Pancreas (tissue), 10 donors: ENCODE measurements around the gene UIMC1. TPM values are rescaled to one million over a fixed set of nuclear protein-coding genes. Genes with fewer than 3 reads are reported as not detected.

Experiments used
- ATAC-seq, 4 donors: fragments of 200-7000 bp; cut with Tn5 transposase; one replicate each; pipeline versions ENCODE4 v1.8.0 to v1.9.1; 2020; ENCODE audit warnings: mild to moderate bottlenecking in 4 of 4, moderate library complexity in 4 of 4
- DNase-seq, 6 donors: peaks; one replicate each; pipeline ENCODE4 v3.0.0-alpha.2; 2020
- FAIRE-seq: peaks from 2 replicates; lab custom pipeline; 2012; peaks lifted over from hg19 to GRCh38; lab: Jason Lieb, UNC
- H3K27ac ChIP-seq, 4 donors: fragments of 200-600 bp; sonication (generic); 1 replicate in 3 of 4; 2 replicates in 1 of 4; pipeline versions ENCODE4 v1.5.0 to v1.8.0; 2020
- H3K27me3 ChIP-seq, 4 donors: fragments of 200-600 bp; one replicate each; pipeline ENCODE4 v1.8.0; 2021
- H3K36me3 ChIP-seq, 3 donors: fragments of 200-600 bp; sonication (generic) in 1 of 3; one replicate each; pipeline versions ENCODE4 v1.5.0 to v1.8.0; 2020 to 2021
- H3K4me1 ChIP-seq, 3 donors: fragments of 200-600 bp; one replicate each; pipeline ENCODE4 v1.8.0; 2021
- H3K4me3 ChIP-seq, 4 donors: fragments of 200-600 bp; sonication (generic) in 2 of 4; one replicate each; pipeline versions ENCODE4 v1.5.0 to v1.8.0; 2020 to 2021
- H3K9me3 ChIP-seq, 4 donors: fragments of 200-600 bp; one replicate each; pipeline ENCODE4 v1.8.0; 2021
- CTCF ChIP-seq, 4 donors: fragments of 200-600 bp; sonication (generic) in 3 of 4; IDR thresholded peaks; one replicate each; pipeline versions ENCODE4 v1.5.0 to v1.8.0; 2021; ENCODE audit warnings: antibody characterized with exemption in 4 of 4
- WGBS, 2 donors: extraction: QIAGEN DNeasy Blood & Tissue Kit; methylation state at CpG; one replicate each; pipeline ENCODE4 v1.1.7; 2013; 5-methylcytosine and 5-hydroxymethylcytosine counted together
- intact Hi-C, 3 donors: fragments of 100-400 bp; cut with DNase I; formaldehyde crosslinking; loops; one replicate each; pipeline versions ENCODE4 v1.11.1 to v1.14.2; 2022
- polyA plus RNA-seq, 2 donors: library from polyadenylated mRNA; stranded (reverse); fragments of 200-250 nt; gene quantifications; one replicate each; pipeline ENCODE4 v1.2.3, GENCODE V29; 2013
- total RNA-seq, 6 donors: library from RNA; stranded (reverse); fragmentation: NEBNext Ultra II Directional in 4 of 6; extraction: Animal tissue kit (Norgen Biotek cat#: 25700) in 4 of 6; gene quantifications; one replicate each; pipeline versions ENCODE4 v1.2.1 to v1.2.4, GENCODE V29; 2021 to 2023
- donor health status: healthy with polysubstance abuse.
- donor health status: DM: no; HTN: no; CAD: no; lungs with moderate emphysema.
- donor health status: DM: no; HTN: no; CAD: no.
- donor health status: control.
- donor health status: control.
- donor health status: Bipolar disorder and iron deficiency.
- donor health status: DM: yes; HTN: yes; CAD: no.
- donor health status: DM: no; HTN: no; CAD: no.
- donor health status: DM: no; HTN: no; CAD: no.
- donor health status: DM: yes; HTN: yes; CAD: no.

Gene UIMC1
- total and polyA plus RNA-seq, 8 donors: 19.9 to 29.5 (median 23.0) TPM

- H3K9me3 ChIP-seq: no peaks in the 10 kb centered on the region
- FAIRE-seq (no peak), ATAC-seq (no peak), DNase-seq (no peak)
- no peak for TF ChIP-seq CTCF (IDR thresholded peaks at IDR 0.05)
- intact Hi-C loops: no loop called here
- no peak overlapping the region for H3K27ac ChIP-seq
- H3K36me3 ChIP-seq: no peaks in the 10 kb centered on the region
- 84 to 87% methylated on average over 9 of the region's 9 CpGs for WGBS, 2 donors
- no peaks in the 10 kb centered on the region for H3K4me1 ChIP-seq
- H3K4me3 ChIP-seq: no peak overlapping the region
- H3K27me3 ChIP-seq: no peaks in the 10 kb centered on the region
Measured at GRCh38 chr5:176891331-176891958, 115.1 kb downstream of the UIMC1 start.

- Histone ChIP-seq H3K4me3 (no peak overlapping the region), H3K27me3 (no peaks in the 10 kb centered on the region), H3K4me1 (no peaks in the 10 kb centered on the region), H3K36me3 (no peaks in the 10 kb centered on the region), H3K9me3 (no peaks in the 10 kb centered on the region), H3K27ac (no peak overlapping the region)
- intact Hi-C loops: no loop called here
- 76 to 79% methylated on average over 9 of the region's 9 CpGs for WGBS, 2 donors
- no peak for TF ChIP-seq CTCF (IDR thresholded peaks at IDR 0.05)
- DNase-seq (no peak), ATAC-seq (no peak), FAIRE-seq (no peak)
Measured at GRCh38 chr5:176890455-176891330, 115.9 kb downstream of the UIMC1 start.

GRCh38 chr5:176889321-176890280, 117.0 kb downstream of the UIMC1 start:
- H3K36me3 ChIP-seq: no peaks in the 10 kb centered on the region
- H3K4me3 ChIP-seq: no peak overlapping the region
- DNase-seq (peak in 1 of 6 donors; percentile 46), FAIRE-seq (no peak), ATAC-seq (no peak)
- H3K9me3 ChIP-seq: no peaks in the 10 kb centered on the region
- WGBS, 2 donors: 84 to 88% methylated on average over 24 of the region's 24 CpGs
- intact Hi-C loops: no loop called here
- H3K27me3 ChIP-seq: no peaks in the 10 kb centered on the region
- no peak overlapping the region for H3K27ac ChIP-seq
- TF ChIP-seq CTCF (IDR thresholded peaks at IDR 0.05): no peak
- no peaks in the 10 kb centered on the region for H3K4me1 ChIP-seq

GRCh38 chr5:176888865-176889165, 117.8 kb downstream of the UIMC1 start:
- Histone ChIP-seq H3K27ac (no peak overlapping the region), H3K36me3 (no peaks in the 10 kb centered on the region), H3K27me3 (no peaks in the 10 kb centered on the region), H3K9me3 (no peaks in the 10 kb centered on the region), H3K4me1 (no peaks in the 10 kb centered on the region), H3K4me3 (no peak overlapping the region)
- DNase-seq (no peak), ATAC-seq (no peak), FAIRE-seq (no peak)
- TF ChIP-seq CTCF (IDR thresholded peaks at IDR 0.05): no peak
- 70 to 80% methylated on average over 1 of the region's 1 CpG for WGBS, 2 donors
- intact Hi-C loops: no loop called here
